ENCODE data around the gene BNC2.

BNC2 gene

GRCh38 chr9:16817002-16817401 lies 53.5 kb downstream of the BNC2 start:
- no peak for DNase-seq (ENCODE audit: low read depth)

GRCh38 chr9:16816011-16816410 lies 54.5 kb downstream of the BNC2 start:
- no peak for DNase-seq (ENCODE audit: low read depth)

DNA sequence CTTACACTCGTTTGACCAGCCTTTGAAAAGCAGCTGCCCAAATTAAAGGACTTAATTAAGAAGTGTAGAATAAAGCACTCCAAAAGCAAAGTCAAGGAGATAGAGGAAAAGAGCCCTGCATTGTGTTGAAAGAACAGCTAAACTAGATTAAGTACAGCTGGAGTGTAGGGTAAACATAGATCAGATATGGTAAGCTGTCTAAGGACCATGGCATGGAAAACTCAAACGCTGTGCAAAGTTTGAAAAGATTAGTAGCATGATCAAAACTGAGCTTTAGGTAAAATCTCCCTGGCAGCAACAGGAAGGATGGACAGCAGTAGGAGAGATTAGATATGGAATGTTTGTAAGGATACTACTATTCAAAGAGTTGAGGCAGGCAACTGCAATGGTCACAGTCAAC lies 55.4 kb downstream of the BNC2 start:
- DNase-seq (ENCODE audit: low read depth), result no peak

GRCh38 chr9:16813838-16814237 lies 56.6 kb downstream of the BNC2 start:
- DNase-seq (ENCODE audit: low read depth), result no peak

DNA sequence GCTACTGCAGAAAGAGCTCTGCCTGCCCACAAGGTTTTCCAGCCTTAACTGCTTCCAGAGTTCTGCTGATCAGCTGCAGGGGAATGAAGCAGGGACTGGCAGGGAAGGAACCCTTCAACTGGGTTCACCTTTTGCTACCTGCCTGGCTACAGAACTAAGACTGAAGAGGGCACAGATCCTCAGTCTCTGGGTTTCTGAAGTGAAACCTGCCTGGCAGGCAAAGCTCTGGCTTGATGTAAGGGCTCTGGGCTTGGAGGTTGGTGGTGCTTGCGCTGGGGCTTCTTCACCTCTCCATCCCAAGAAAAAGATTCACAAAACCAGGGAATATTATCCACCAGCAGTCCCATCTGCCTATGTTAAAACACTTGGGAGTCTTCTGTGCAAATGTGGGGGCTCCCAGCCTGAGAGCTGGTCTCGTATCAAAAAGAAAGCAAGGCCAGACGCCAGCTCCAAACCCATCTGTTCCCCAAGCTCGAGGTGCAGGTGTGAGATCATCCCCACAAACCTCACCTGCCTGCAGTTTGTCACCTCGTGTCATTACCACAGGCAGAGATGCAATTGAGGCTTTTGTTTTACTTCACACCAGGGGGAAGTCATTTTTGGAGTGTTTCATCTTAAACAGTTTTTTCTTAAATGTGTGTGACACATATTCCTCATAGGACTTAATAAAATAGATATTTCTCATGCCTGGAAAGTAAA lies 58.3 kb downstream of the BNC2 start:
- DNase-seq (ENCODE audit: low read depth), result no peak

- no peak for DNase-seq (ENCODE audit: low read depth)
Observed at GRCh38 chr9:16809912-16810610, 60.4 kb downstream of the BNC2 start.

DNA sequence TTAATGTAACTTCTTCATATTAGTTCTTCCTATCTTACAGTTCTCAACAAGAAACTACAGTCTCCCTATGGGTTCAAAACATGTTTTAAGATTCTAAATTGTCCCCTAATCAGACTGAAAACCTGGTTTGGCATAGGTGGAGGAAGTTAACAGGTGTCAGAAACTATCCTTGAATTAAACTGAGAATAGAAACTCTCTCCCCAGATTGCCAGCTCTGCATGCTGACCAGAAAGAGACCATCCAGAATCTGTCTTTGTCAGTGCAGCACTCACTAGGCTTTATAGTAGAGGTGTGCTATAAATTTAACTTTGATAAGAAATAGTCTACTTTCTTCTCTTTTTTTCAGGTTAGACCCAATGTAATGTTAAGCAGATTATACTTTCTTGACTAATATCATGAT lies 63.8 kb downstream of the BNC2 start:
- DNase-seq (ENCODE audit: low read depth), result no peak

DNA sequence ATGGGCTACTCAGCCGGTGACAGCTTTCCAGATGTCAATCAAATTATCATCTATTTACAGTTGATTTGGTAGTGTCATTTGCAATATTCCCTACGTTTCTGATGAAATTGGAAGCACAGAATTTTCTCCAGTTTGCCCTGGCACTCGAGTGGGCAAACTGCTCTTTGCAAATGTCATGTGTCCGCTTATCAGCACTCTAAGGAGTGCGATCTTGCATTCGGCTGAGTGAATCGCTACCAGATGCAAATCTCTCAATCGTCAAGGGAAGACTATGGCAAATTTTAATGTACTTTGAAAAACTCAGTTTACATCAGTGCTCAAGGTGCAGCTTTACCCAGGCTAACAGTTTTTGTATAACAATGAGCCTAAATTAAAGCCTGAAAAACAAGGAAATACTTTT lies 66.8 kb downstream of the BNC2 start:
- DNase-seq (ENCODE audit: low read depth), result no peak

- DNase-seq (ENCODE audit: low read depth), result no peak
Observed at GRCh38 chr9:16801871-16802466, 68.5 kb downstream of the BNC2 start.

GRCh38 chr9:16796304-16796825 lies 74.1 kb downstream of the BNC2 start:
- no peak for DNase-seq (ENCODE audit: low read depth)

DNA sequence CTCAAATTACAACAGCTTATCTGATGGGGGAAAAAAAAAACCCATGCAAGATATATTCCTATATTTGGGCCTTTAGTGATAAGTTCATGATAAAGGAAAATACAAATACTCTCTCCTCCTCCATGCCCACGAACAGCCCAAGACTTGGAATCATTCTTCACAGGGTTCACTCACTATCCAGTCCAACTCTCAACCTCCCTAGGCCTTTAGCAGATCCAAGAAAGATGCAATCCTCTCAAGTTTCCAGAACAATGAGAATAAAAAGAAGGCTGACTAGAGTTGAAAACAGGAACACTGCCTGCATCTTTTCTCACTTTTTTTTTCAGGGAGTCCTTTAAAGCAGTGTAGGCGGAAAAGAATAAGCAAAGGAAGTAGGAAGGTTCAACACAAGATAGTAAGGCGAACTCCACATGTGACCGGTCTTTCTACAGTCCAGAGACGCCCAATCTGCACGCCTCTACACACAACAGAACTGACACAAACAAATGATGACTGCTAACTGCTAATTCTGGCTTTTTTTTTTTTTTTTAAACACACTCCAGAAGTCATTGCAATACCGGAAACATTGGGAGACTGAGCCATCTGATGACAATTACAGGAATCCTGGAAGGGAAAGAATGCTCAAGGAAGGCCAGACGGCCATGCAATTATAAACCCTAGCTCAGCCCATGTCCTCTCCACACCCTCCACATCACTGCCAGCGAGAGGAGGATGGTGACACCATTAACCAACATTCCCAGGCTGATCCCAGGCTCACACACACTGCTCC lies 75.4 kb downstream of the BNC2 start:
- DNase-seq (ENCODE audit: low read depth), result peak; percentile 92

DNA sequence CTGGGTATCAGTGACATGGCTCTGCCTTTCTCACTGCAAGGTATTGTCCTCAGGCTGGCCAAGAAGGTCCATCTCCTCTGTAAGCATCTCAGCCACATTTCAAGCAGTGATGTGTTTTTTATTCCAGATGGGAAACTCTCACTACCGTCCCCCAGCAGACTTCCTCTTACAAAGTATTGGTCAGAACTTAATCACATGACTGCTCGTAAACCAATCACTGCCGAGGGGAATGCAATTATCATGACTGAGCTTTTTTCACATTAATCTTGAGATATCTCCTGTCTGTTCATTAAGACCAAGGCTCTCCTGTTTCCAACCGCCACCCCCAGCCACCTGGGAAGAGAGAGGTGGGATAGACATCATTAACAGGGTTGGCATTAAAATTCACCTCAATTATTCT lies 76.4 kb downstream of the BNC2 start:
- no peak for DNase-seq (ENCODE audit: low read depth)

DNA sequence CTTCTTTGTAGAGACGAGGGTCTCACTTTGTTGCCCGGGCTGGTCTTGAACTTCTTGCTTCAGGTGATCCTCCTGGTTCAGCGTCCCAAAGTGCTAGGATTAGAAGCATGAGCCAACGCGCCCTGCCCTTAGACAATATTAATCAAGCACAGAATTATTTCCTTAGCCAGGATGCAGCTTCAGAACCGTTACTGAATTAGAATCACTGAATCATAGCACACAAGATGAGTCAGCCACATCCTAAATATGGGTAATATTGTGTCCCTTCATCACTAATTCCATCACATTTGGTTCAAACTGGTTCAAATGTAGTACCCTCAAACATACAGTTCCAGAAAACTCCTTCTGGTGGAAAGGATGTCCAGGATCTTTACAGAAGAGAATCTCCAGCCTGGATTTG lies 82.7 kb downstream of the BNC2 start:
- no peak for DNase-seq (ENCODE audit: low read depth)

DNA sequence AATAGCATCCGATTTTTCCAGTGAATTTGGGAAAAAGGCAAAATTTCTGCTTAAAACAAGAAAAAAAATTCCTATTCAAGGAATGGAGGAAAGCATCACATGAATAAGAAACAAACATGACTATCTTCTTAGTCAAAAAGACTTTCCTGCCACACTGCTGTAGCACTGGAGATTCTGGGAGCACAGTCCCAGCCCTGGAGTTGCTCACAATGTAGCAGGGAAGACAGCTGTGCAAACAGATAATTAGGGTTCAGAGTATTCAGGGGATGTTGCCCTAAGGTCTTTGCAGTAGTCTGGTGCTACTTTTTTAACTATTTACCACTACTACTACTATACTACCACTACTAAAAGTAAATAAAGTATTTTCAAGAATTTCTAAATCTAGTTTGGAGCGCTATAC lies 86.5 kb downstream of the BNC2 start:
- no peak for DNase-seq (ENCODE audit: low read depth)

- no peak for DNase-seq (ENCODE audit: low read depth)
Observed at GRCh38 chr9:16782490-16782889, 88.0 kb downstream of the BNC2 start.

DNA sequence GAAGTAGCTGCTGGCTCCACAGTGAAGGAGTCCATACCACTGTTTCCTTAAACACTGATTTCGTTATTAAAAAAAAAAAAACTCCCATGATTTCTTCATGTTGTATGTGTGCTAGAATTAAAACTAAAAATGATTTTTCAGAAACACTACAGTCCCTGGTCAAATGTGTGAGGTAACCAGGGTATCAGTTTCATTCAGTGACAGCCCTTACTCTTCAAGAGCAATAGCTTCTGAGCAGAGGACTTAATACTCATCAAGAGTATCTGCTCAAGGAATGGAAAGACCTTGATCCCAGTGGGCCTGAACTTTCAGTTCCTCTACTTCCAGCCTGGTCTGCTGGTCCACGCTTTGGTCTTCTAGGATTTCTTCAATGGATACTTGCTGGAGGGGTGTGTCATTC lies 95.1 kb downstream of the BNC2 start:
- no peak for DNase-seq (ENCODE audit: low read depth)

DNA sequence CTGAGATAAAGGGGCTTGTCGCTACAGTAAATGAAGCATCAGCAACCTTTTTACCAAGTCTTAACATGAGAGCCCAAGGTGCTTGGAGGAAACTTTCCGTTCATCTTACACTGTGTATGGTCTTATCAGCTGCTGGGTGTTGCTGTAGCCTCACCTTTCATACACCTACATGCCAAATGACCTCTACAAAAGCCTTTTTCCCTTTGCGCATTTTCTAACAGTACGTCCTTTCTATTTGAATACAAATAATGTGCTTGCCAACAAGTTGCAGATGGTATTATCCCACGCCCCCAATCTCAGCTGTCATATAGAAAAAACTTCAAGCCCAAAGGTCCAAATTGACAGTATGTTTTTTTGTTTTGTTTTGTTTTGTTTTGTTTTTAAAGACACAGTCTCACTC lies 96.9 kb downstream of the BNC2 start:
- DNase-seq (ENCODE audit: low read depth), result no peak

DNA sequence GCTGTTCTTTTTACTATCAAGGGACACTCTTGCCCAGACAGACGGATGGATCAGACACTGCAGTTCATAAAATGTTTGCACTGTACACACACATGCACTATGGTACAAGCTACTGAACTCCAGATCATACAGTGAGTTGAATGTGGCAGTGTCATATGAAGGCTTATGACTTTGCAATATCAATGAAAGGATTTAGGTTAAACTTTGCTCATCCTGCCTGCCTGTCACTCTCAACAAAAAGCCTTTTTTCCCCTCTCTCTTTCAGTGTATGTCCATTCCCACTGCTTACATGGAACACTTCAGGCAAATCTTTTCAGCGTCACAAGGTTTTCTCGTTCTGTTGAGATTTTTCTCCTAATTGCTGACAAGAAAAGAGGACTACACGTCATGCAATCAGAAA lies 97.4 kb downstream of the BNC2 start:
- DNase-seq (ENCODE audit: low read depth), result no peak

GRCh38 chr9:16771356-16771755 lies 99.1 kb downstream of the BNC2 start:
- DNase-seq (ENCODE audit: low read depth), result no peak

- DNase-seq (ENCODE audit: low read depth), result no peak
Observed at GRCh38 chr9:16769291-16769690, 101.2 kb downstream of the BNC2 start.

DNA sequence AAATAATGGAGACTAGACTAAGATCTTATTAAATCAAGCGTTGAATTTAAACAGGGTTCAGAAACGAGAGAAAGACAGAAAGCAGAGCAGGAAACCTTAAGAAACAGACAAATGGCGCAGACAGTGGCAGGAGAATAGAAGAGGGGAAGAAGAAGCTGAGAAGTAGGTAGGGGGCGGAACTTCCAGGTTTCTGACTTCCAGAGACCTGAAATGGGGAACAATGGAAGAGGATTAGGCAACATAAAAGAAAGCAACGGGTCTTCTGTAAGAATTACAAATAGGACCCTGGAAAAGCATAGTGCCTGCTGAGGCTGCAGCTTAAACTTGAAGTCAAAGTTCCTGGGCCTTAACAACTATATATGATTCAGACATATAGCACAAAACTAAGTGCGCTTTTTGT lies 101.7 kb downstream of the BNC2 start:
- no peak for DNase-seq (ENCODE audit: low read depth)

- no peak for DNase-seq (ENCODE audit: low read depth)
Observed at GRCh38 chr9:16767366-16767765, 103.1 kb downstream of the BNC2 start.

DNA sequence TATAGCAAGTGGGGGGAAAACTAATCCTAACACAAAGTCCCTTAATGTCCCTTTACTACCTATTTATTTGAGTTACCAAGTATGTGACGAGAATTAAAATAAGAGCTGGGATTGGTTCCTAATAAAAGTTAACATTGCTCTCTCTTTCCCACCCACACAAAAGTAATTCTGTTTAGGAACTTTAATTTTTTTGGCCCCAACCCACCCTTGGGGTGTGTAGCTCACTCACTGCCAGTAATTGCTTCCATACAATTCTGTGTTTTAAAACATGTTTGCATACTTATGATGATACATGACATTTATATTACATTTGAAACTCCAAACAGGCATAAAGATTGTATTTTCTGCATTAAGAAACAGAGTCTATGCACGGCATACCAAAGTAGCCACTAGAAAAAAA lies 106.5 kb downstream of the BNC2 start:
- no peak for DNase-seq (ENCODE audit: low read depth)

All from fibroblast of gingiva (primary cell).